Tibial nerve (tissue), 3 donors: Measurements from ENCODE around the gene FAM234A.

Experiments
- POLR2A ChIP-seq, 2 donors: fragments of 450-650 bp; IDR thresholded peaks; one replicate each; pipeline ENCODE4 v1.6.1; 2017; ENCODE audit warnings: antibody characterized with exemption in 2 of 2, mild to moderate bottlenecking in 2 of 2, moderate library complexity in 2 of 2
- TF ChIP-seq, protein P1 (sequence below), 5 experiments: fragments of 200-600 bp in 3 of 5; fragments of 450-650 bp in 2 of 5; sonication (generic) in 3 of 5; IDR thresholded peaks; one replicate each; pipeline ENCODE4 v1.5.1; 2016 to 2019; ENCODE audit warnings: antibody characterized with exemption in 5 of 5, mild to moderate bottlenecking in 3 of 5, moderate library complexity in 2 of 5

DNA sequence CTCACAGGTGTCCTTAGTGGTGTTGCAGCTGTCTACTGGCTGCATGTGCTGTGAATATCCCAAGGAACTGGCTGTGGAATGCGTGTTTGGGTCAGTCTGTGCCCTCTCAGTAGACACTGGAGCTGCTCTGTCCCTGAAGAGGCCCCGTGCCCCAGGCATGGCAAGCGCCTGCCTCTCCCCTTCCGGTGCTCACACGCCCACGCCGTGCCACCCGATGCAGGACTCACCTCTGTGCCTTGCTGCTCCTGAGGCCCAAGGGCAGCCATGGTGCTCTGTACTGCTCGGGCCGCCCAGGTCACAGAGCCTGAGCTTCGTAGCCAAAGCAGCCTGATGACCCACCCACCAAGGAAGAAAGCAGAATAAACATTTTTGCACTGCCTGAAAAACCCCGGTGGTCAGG lies 31.1 kb downstream of the FAM234A start:
- TF ChIP-seq POLR2A (IDR thresholded peaks at IDR 0.05) = no peak
- TF ChIP-seq, protein P1, sequence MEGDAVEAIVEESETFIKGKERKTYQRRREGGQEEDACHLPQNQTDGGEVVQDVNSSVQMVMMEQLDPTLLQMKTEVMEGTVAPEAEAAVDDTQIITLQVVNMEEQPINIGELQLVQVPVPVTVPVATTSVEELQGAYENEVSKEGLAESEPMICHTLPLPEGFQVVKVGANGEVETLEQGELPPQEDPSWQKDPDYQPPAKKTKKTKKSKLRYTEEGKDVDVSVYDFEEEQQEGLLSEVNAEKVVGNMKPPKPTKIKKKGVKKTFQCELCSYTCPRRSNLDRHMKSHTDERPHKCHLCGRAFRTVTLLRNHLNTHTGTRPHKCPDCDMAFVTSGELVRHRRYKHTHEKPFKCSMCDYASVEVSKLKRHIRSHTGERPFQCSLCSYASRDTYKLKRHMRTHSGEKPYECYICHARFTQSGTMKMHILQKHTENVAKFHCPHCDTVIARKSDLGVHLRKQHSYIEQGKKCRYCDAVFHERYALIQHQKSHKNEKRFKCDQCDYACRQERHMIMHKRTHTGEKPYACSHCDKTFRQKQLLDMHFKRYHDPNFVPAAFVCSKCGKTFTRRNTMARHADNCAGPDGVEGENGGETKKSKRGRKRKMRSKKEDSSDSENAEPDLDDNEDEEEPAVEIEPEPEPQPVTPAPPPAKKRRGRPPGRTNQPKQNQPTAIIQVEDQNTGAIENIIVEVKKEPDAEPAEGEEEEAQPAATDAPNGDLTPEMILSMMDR (IDR thresholded peaks at IDR 0.05) = no peak
